Fibroblast of lung (primary cell): Measurements from ENCODE around the gene ADGRD1. TPM values are rescaled to one million over a fixed set of nuclear protein-coding genes. Genes with fewer than 3 reads are reported as not detected.

Source experiments
- DNase-seq, 2 donors: peaks; one replicate each; pipeline versions ENCODE4 v3.0.0 to v3.0.0-alpha.2; 2010; ENCODE audit warnings: low read depth in 2 of 2
- H2AFZ ChIP-seq: 2 replicates; pipeline ENCODE4 v1.5.1; 2012; ENCODE audit warnings: low read length, control low read depth, inconsistent platforms
- H3K27ac ChIP-seq: 2 replicates; pipeline ENCODE4 v1.5.1; 2011; ENCODE audit warnings: low read length, control low read depth; ENCODE audit not compliant: insufficient read depth
- H3K27me3 ChIP-seq: 2 replicates; pipeline ENCODE4 v1.5.1; 2011; ENCODE audit warnings: mild to moderate bottlenecking, low read length; ENCODE audit not compliant: control insufficient read depth, insufficient read depth
- H3K36me3 ChIP-seq: 2 replicates; pipeline ENCODE4 v1.5.1; 2011; ENCODE audit warnings: low read length; ENCODE audit not compliant: control insufficient read depth, insufficient read depth
- H3K4me1 ChIP-seq: 2 replicates; pipeline ENCODE4 v1.5.1; 2011; ENCODE audit warnings: low read length; ENCODE audit not compliant: control insufficient read depth, insufficient read depth; ENCODE audit errors: extremely low read depth
- H3K4me2 ChIP-seq: 2 replicates; pipeline ENCODE4 v1.5.1; 2011; ENCODE audit warnings: low read length, control low read depth; ENCODE audit not compliant: insufficient read depth; ENCODE audit errors: extremely low read depth
- H3K4me3 ChIP-seq, 4 experiments: fragments of 200-600 bp in 1 of 4; sonication (generic) in 1 of 4; replicated peaks in 1 of 4; 2 replicates each; pipeline ENCODE4 v1.5.1; 2011 to 2016; ENCODE audit warnings: low read length in 4 of 4, low read depth in 3 of 4, mild to moderate bottlenecking in 3 of 4, control low read depth in 2 of 4, inconsistent platforms in 1 of 4, mixed read lengths in 1 of 4; ENCODE audit not compliant: insufficient read depth in 1 of 4; ENCODE audit errors: control extremely low read depth in 1 of 4
- H3K79me2 ChIP-seq: 2 replicates; pipeline ENCODE4 v1.5.1; 2012; ENCODE audit warnings: mild to moderate bottlenecking, low read length, inconsistent platforms; ENCODE audit not compliant: control insufficient read depth, insufficient read depth
- H3K9ac ChIP-seq: 2 replicates; pipeline ENCODE4 v1.5.1; 2011; ENCODE audit warnings: mild to moderate bottlenecking, low read length, control low read depth; ENCODE audit not compliant: insufficient read depth
- H3K9me3 ChIP-seq: 2 replicates; pipeline ENCODE4 v1.5.1; 2012; ENCODE audit warnings: low read depth, low read length; ENCODE audit not compliant: control insufficient read depth, insufficient read depth
- H4K20me1 ChIP-seq: 2 replicates; pipeline ENCODE4 v1.5.1; 2011; ENCODE audit warnings: low read length; ENCODE audit not compliant: control insufficient read depth, insufficient read depth; ENCODE audit errors: extremely low read depth
- EZH2 ChIP-seq: IDR thresholded peaks from 2 replicates; pipeline ENCODE4 v1.5.1; 2012; ENCODE audit warnings: low read length, control low read depth, mild to moderate bottlenecking; ENCODE audit errors: missing control alignments
- polyA plus RNA-seq, 2 donors: library from polyadenylated mRNA; depleted of rRNA in 1 of 2; stranded (reverse) in 1 of 2; unstranded in 1 of 2; fragments of >200 nt; gene quantifications; 2 replicates each; pipeline ENCODE4 v1.2.1, GENCODE V29; 2011 to 2012; ENCODE audit warnings: missing spikeins in 1 of 2
- total RNA-seq: library from RNA; depleted of rRNA; stranded (reverse); fragments of >200 nt; gene quantifications from 2 replicates; pipeline ENCODE4 v1.2.1, GENCODE V29; 2014
- TF ChIP-seq, protein P1 (sequence below), 2 donors: IDR thresholded peaks in 1 of 2; conservative IDR thresholded peaks in 1 of 2; 1 replicate in 1 of 2; 2 replicates in 1 of 2; pipeline ENCODE4 v1.5.1; 2011 to 2012; ENCODE audit warnings: low read length in 2 of 2, control low read depth in 1 of 2, inconsistent platforms in 1 of 2, low read depth in 1 of 2, mild to moderate bottlenecking in 1 of 2

Gene ADGRD1
- total and polyA plus RNA-seq, 2 donors (not counting 1 experiment from before 2014, with no cell fraction given), result 7.3 to 11.6 TPM

DNA sequence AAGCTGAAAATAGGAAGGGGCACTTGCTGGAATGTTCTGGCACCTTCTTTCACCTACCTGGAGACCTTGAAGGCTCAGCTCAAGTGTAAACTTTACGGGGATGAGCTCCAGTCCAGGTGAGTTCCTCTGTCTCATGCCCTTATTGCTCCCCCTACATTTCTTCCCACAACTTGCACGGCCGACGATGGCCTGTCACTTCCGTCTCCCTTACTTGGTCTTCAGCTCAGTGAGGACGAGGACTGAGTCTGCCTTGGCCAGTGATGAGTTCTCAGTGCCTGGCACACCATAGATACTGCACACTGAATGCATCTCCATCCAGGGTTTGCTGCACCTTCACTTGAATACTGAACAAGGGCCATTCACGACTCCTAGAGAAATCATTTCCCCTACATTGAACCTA is 21.4 kb downstream of the ADGRD1 start:
- Histone ChIP-seq H2AFZ (no peak overlapping the region), H3K4me3 (no peak overlapping the region), H4K20me1 (no peaks in the 10 kb centered on the region), H3K9ac (no peak overlapping the region), H3K4me2 (no peak overlapping the region), H3K27ac (no peak overlapping the region), H3K4me1 (no peaks in the 10 kb centered on the region), H3K27me3 (no peaks in the 10 kb centered on the region), H3K79me2 (no peaks in the 10 kb centered on the region), H3K9me3 (no peaks in the 10 kb centered on the region), H3K36me3 (no peaks in the 10 kb centered on the region)
- TF ChIP-seq, protein P1, sequence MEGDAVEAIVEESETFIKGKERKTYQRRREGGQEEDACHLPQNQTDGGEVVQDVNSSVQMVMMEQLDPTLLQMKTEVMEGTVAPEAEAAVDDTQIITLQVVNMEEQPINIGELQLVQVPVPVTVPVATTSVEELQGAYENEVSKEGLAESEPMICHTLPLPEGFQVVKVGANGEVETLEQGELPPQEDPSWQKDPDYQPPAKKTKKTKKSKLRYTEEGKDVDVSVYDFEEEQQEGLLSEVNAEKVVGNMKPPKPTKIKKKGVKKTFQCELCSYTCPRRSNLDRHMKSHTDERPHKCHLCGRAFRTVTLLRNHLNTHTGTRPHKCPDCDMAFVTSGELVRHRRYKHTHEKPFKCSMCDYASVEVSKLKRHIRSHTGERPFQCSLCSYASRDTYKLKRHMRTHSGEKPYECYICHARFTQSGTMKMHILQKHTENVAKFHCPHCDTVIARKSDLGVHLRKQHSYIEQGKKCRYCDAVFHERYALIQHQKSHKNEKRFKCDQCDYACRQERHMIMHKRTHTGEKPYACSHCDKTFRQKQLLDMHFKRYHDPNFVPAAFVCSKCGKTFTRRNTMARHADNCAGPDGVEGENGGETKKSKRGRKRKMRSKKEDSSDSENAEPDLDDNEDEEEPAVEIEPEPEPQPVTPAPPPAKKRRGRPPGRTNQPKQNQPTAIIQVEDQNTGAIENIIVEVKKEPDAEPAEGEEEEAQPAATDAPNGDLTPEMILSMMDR (conservative IDR thresholded peaks at IDR 0.05 in 1 of 2, IDR thresholded peaks at IDR 0.05 in 1 of 2; ENCODE audit: low read depth in 1 of 2, low read length in 2 of 2), result no peak
- no peak for TF ChIP-seq EZH2
- no peak for DNase-seq

DNA sequence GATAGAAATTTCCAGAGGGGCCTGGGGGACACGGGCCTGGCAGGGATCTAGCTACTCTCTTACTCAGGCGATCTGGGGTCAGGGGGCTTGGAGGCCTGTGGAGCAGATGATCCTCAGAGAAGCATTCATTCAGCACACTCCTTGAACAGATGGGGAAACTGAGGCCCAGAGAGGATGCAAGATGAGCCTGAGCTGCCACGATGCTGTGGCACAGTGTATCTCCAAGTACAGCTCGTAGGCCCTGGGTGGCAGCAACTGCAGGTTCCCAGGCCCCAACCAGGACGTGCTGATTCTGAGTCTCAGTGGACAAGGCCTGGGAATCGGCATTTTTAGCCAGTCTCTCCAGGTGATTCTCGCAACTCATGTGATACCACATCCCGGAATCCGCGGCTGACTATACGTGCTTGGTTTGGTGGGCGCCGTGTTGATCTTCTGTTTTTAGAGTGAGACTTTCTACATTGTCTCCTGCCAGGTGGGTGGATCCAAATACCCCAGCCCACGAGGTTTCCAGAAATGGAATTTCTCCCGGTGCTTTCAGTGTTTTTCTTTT is 22.5 kb downstream of the ADGRD1 start:
- Histone ChIP-seq H3K9ac (no peak overlapping the region), H3K27ac (no peak overlapping the region), H2AFZ (no peak overlapping the region), H3K4me2 (no peak overlapping the region), H3K27me3 (no peaks in the 10 kb centered on the region), H3K9me3 (no peaks in the 10 kb centered on the region), H3K4me1 (no peaks in the 10 kb centered on the region), H3K36me3 (no peaks in the 10 kb centered on the region), H4K20me1 (no peaks in the 10 kb centered on the region), H3K79me2 (no peaks in the 10 kb centered on the region), H3K4me3 (no peak overlapping the region)
- no peak for DNase-seq
- no peak for TF ChIP-seq EZH2
- TF ChIP-seq, protein P1 (conservative IDR thresholded peaks at IDR 0.05 in 1 of 2, IDR thresholded peaks at IDR 0.05 in 1 of 2; ENCODE audit: low read depth in 1 of 2, low read length in 2 of 2), result no peak

DNA sequence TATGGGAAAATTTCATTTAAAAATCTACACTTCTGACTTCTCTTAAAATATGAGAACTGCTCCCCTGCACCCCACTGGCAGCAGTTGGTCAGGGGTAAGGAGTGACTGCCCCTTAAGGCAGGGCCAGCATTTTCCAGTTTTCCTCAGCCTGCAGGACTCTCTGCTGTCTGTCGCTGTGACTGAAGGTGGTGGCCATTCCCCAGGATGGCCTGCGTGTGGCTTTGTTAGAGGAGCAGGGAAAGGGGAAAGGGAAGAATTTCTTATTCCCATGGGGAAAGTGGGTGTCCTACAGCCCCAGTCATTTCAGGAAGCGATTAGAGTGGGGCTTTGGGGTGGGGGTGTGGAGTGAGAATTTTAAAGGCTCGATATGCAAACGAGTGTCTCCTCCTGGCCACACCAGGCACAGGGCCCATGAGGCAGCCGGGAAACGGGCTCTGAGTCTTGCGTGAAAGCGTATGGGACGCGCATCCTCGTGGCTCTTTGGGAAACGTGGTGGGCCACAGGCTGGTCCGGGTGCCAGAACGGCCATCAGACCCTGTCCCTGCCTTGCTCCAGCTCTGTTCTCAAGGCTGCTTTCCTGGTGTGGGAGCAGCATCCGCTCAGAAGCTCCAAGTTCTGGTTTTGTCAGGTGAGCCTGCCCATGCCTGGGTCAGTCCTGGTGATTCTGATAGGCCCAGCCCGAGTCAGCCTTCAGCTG is 23.5 kb downstream of the ADGRD1 start:
- no peak overlapping the region for H2AFZ ChIP-seq
- no peaks in the 10 kb centered on the region for H3K4me1 ChIP-seq
- TF ChIP-seq, protein P1 (conservative IDR thresholded peaks at IDR 0.05 in 1 of 2, IDR thresholded peaks at IDR 0.05 in 1 of 2; ENCODE audit: low read depth in 1 of 2, low read length in 2 of 2), result no peak
- no peak for TF ChIP-seq EZH2
- H3K36me3 ChIP-seq, result no peaks in the 10 kb centered on the region
- H3K4me3 ChIP-seq, result no peak overlapping the region
- no peak overlapping the region for H3K27ac ChIP-seq
- no peaks in the 10 kb centered on the region for H3K27me3 ChIP-seq
- no peaks in the 10 kb centered on the region for H3K9me3 ChIP-seq
- H3K79me2 ChIP-seq, result no peaks in the 10 kb centered on the region
- H4K20me1 ChIP-seq, result no peaks in the 10 kb centered on the region
- H3K4me2 ChIP-seq, result no peak overlapping the region
- H3K9ac ChIP-seq, result no peak overlapping the region
- DNase-seq, result no peak
